Activated CD4-positive, alpha-beta T cell treated with anti-CD3 and anti-CD28 coated beads, Interleukin-2, amount 10 ng/mL, durations not matched to agents 24 days and 14 days (primary cell): ENCODE results near the gene PRELP. TPM values are rescaled to one million over a fixed set of nuclear protein-coding genes. Genes with fewer than 3 reads are reported as not detected.

Source experiments
- DNase-seq: peaks from one replicate; pipeline ENCODE4 v3.0.0; 2022
- H3K27ac Mint-ChIP-seq: one replicate; pipeline ENCODE4 v1.8.0; 2022; ENCODE audit warnings: mild to moderate bottlenecking, mixed read lengths
- H3K27me3 Mint-ChIP-seq: one replicate; pipeline ENCODE4 v1.8.0; 2022; ENCODE audit warnings: mixed read lengths
- H3K36me3 Mint-ChIP-seq: one replicate; pipeline ENCODE4 v1.8.0; 2022; ENCODE audit warnings: low read depth, mild to moderate bottlenecking, mixed read lengths
- H3K4me1 Mint-ChIP-seq: one replicate; pipeline ENCODE4 v1.8.0; 2021; ENCODE audit warnings: mixed read lengths
- H3K4me3 Mint-ChIP-seq: one replicate; pipeline ENCODE4 v1.8.0; 2022; ENCODE audit warnings: mild to moderate bottlenecking, moderate library complexity, mixed read lengths
- H3K9me3 Mint-ChIP-seq: one replicate; pipeline ENCODE4 v1.8.0; 2021; ENCODE audit warnings: mixed read lengths
- intact Hi-C: fragments of 100-400 bp; cut with micrococcal nuclease; formaldehyde crosslinking; loops from one replicate; pipeline ENCODE4 v1.15.1; 2023
- total RNA-seq: library from RNA; stranded (reverse); gene quantifications from 2 replicates; pipeline ENCODE4 v1.2.3, GENCODE V29; 2022

The PRELP gene
- total RNA-seq, 1 donor from 2014 or later: not detected

- no peaks in the 10 kb centered on the region for H3K36me3 Mint-ChIP-seq
- intact Hi-C loops: no loop called here
- H3K4me3 Mint-ChIP-seq: no peak within 1 kb of the TSS
- H3K27ac Mint-ChIP-seq: no peak within 1 kb of the TSS
- no peaks in the 10 kb centered on the region for H3K9me3 Mint-ChIP-seq
- DNase-seq: no peak
- H3K4me1 Mint-ChIP-seq: no peaks in the 10 kb centered on the region
- peaks cover 12% of the 10 kb centered on the region for H3K27me3 Mint-ChIP-seq
Observed at GRCh38 chr1:203493901-203494300, 18.3 kb downstream of the PRELP start, which contains the start of gene OPTC. TSS of gene OPTC (plus strand) at chr1:203494153. CDS start at chr1:203496006, 1,853 bp downstream.

DNA sequence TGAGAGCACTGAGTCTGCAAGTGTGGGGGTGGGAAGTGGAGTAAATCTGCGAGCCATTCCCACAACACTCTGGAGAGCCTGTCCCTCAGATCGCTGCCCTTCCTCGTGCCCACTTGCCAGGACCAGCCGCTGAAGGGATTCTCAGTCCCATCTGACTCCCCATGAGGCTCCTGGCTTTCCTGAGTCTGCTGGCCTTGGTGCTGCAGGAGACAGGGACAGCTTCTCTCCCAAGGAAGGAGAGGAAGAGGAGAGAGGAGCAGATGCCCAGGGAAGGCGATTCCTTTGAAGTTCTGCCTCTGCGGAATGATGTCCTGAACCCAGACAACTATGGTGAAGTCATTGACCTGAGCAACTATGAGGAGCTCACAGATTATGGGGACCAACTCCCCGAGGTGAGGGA is 20.2 kb downstream of the PRELP start:
- H3K9me3 Mint-ChIP-seq: no peaks in the 10 kb centered on the region
- no peaks in the 10 kb centered on the region for H3K4me1 Mint-ChIP-seq
- H3K36me3 Mint-ChIP-seq: no peaks in the 10 kb centered on the region
- no peak overlapping the region for H3K27ac Mint-ChIP-seq
- DNase-seq: no peak
- H3K27me3 Mint-ChIP-seq: peaks cover 12% of the 10 kb centered on the region
- intact Hi-C loops: no loop called here
- no peak overlapping the region for H3K4me3 Mint-ChIP-seq

GRCh38 chr1:203497269-203497777 is 21.7 kb downstream of the PRELP start:
- Mint-ChIP-seq H3K4me1 (no peaks in the 10 kb centered on the region), H3K36me3 (no peaks in the 10 kb centered on the region), H3K27ac (no peak overlapping the region), H3K27me3 (peaks cover 12% of the 10 kb centered on the region), H3K4me3 (no peak overlapping the region), H3K9me3 (no peaks in the 10 kb centered on the region)
- intact Hi-C loops: no loop called here
- DNase-seq: no peak

GRCh38 chr1:203499643-203500278 is 24.2 kb downstream of the PRELP start:
- H3K4me1 Mint-ChIP-seq: peaks cover 3% of the 10 kb centered on the region
- intact Hi-C loops: no loop called here
- no peaks in the 10 kb centered on the region for H3K36me3 Mint-ChIP-seq
- peak overlapping the region; percentile 10 for H3K27ac Mint-ChIP-seq
- DNase-seq: no peak
- H3K9me3 Mint-ChIP-seq: no peaks in the 10 kb centered on the region
- H3K27me3 Mint-ChIP-seq: peaks cover 22% of the 10 kb centered on the region
- no peak overlapping the region for H3K4me3 Mint-ChIP-seq

DNA sequence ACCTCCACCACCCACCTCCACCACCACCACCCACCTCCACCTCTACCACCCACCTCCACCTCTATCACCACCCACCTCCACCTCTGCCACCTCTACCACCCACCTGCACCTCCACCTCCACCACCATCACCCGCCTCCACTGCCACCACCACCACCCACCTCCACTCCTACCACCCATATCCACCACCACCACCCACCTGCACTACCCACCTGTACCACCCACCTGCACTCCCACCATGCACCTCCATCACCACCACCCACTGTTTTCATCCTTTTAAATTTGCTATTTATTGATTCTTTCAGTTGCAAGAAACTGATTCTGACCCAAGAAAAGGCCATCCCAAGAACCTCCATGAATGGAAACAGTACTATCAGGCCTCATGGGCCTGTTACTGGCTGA is 24.7 kb downstream of the PRELP start:
- intact Hi-C loops: no loop called here
- peaks cover 4% of the 10 kb centered on the region for H3K4me1 Mint-ChIP-seq

DNA sequence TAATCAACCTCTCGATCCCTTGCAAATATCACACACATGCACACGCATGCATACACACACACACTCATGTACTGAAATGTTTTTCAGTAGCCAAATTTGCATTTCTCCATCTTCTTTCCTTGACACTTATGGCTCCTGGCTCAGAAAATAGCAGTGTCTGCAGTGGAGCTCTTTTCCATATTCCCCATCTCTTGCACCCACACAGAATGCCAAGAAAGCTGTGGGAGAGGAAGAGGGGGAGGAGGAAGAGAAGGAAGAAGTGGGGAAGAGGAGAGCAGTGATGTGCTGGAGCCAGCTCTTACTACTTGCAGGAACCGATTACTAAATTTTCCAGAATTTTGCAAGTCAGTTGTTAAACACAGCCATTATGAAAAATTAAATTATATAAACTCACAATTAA is 28.2 kb downstream of the PRELP start:
- H3K27me3 Mint-ChIP-seq: peaks cover 19% of the 10 kb centered on the region
- no peak overlapping the region for H3K27ac Mint-ChIP-seq

More for the DNA sequence above, 24.7 kb downstream of the PRELP start:
- Mint-ChIP-seq H3K9me3 (no peaks in the 10 kb centered on the region), H3K4me3 (no peak overlapping the region), H3K27me3 (peaks cover 22% of the 10 kb centered on the region), H3K36me3 (no peaks in the 10 kb centered on the region), H3K27ac (peak overlapping the region; percentile 65)
- DNase-seq: no peak

GRCh38 chr1:203504400-203505250 is 29.0 kb downstream of the PRELP start:
- peak; percentile 93 for DNase-seq
- intact Hi-C loops: loop anchor here (1.0 kb wide), 1 partner anchor 198 kb away; no protein-coding TSS in a partner anchor
- H3K36me3 Mint-ChIP-seq: no peaks in the 10 kb centered on the region
- no peak overlapping the region for H3K4me3 Mint-ChIP-seq
- H3K9me3 Mint-ChIP-seq: no peaks in the 10 kb centered on the region
- H3K27ac Mint-ChIP-seq: no peak overlapping the region
- peaks cover 19% of the 10 kb centered on the region for H3K27me3 Mint-ChIP-seq
- peaks cover 5% of the 10 kb centered on the region for H3K4me1 Mint-ChIP-seq

More for the DNA sequence above, 28.2 kb downstream of the PRELP start:
- Mint-ChIP-seq H3K4me1 (peaks cover 5% of the 10 kb centered on the region), H3K9me3 (no peaks in the 10 kb centered on the region), H3K36me3 (no peaks in the 10 kb centered on the region), H3K4me3 (no peak overlapping the region)
- intact Hi-C loops: loop anchor here (1.0 kb wide), 1 partner anchor 198 kb away; no protein-coding TSS in a partner anchor
- no peak for DNase-seq

DNA sequence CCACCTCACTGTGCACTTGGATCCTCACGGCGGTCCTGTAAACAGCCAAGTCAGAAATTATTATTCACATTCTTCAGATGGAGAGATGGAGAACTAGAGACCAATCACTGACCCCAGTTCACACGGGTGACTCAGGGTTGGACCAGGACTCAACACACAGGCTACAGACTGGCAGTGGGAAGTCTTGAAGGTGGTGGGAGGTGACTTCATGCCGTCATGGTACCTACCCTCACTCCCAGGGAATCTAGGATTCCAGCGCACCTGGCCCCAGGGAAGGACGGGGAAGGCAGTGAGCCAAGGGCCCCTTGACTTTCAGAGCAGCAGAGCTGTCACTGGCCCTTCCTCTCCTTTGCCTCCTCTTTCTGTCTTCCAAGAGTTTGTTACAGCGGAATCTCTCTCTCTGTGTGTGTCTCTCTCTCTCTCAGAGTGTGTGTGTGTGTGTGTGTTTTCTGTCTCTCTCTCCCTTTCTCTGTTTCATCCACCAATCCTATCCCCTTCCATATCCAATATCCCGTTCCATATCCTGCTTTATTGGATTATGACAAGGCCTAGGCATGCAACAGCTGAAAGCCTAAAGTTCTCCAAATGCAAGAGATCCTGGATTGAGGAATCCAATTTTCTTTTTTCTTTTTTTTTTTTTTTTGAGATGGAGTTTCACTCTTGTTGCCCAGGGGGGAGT is 30.1 kb downstream of the PRELP start:
- intact Hi-C loops: no loop called here
- Mint-ChIP-seq H3K27me3 (peaks cover 19% of the 10 kb centered on the region), H3K4me1 (peaks cover 5% of the 10 kb centered on the region), H3K9me3 (no peaks in the 10 kb centered on the region), H3K27ac (no peak overlapping the region), H3K36me3 (no peaks in the 10 kb centered on the region), H3K4me3 (no peak overlapping the region)
- DNase-seq: no peak

DNA sequence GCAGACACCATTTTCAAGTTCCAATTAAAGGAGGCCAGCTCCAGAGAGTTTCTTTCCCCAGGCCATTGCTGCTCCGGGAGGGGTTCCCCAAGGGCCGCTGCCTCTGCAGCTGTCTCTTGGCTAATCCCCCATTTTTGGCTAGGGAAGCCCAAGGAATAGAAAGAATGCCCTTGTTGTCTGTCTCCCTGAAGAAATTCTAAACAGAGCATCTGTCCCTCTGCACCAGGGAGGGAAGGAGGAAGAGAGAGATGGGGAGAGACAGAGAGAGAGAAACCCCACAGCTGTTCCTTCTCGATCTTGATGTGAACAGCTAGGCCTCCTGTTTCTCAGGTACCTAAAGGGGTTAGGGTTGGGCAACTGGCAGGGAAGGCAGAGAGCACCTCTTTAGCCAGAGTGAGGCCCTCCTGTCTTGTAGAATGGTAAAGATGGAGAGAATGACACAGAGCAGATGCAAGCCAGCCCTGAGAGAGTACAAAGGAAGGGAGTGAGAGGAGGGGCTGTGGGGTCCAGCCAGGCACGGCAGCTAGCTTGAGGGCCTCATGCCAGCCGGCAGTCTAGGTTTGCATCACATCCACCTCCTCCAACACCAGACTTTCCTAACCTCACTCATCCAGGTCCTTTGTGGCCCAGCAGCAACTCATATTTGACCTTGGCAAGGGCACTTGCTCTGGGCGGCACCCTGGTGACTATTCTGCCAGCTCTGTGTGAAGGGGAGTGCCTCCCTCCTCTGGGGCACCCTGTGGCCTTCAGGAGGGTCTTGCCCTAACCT is 31.4 kb downstream of the PRELP start:
- intact Hi-C loops: no loop called here
- H3K36me3 Mint-ChIP-seq: no peaks in the 10 kb centered on the region
- no peaks in the 10 kb centered on the region for H3K9me3 Mint-ChIP-seq
- no peak for DNase-seq
- H3K4me1 Mint-ChIP-seq: peaks cover 5% of the 10 kb centered on the region
- H3K27ac Mint-ChIP-seq: peak overlapping the region; percentile 52
- H3K27me3 Mint-ChIP-seq: peaks cover 18% of the 10 kb centered on the region
- H3K4me3 Mint-ChIP-seq: no peak overlapping the region

- intact Hi-C loops: no loop called here
- no peaks in the 10 kb centered on the region for H3K36me3 Mint-ChIP-seq
- H3K9me3 Mint-ChIP-seq: no peaks in the 10 kb centered on the region
- no peak overlapping the region for H3K4me3 Mint-ChIP-seq
- peaks cover 13% of the 10 kb centered on the region for H3K27me3 Mint-ChIP-seq
- DNase-seq: no peak
- H3K4me1 Mint-ChIP-seq: peaks cover 11% of the 10 kb centered on the region
- no peak overlapping the region for H3K27ac Mint-ChIP-seq
Observed at GRCh38 chr1:203507759-203508158, 32.2 kb downstream of the PRELP start.

DNA sequence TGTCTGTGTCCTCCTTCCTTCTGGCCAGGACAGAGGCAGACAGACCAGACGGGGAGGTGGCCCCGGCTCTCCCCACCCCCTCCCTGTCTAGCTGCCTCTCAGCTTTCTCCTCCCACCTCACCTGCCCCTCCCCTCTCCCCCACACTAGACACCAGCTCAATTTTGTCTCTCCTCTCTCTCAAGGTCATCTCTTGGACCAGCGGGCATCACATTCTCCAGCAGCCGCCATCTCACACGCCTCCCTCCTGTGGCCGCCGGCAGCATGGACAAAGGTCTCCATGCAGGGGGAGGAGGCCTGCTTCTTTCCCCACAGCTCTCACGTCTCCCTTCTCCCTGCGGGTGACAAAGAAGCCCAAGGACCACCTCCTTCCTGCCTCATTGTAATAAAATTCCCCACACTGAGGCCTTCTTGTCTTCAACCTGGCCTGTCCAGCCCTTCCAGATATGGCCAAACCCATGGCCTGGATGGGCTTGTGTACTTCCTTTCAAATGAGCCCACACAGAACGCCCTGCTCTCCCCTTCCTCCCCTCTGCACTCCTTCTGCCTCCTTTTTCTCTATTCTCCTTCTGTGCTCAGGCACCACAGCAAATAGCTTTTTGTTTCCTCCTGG is 33.0 kb downstream of the PRELP start:
- H3K9me3 Mint-ChIP-seq: no peaks in the 10 kb centered on the region
- intact Hi-C loops: no loop called here

DNA sequence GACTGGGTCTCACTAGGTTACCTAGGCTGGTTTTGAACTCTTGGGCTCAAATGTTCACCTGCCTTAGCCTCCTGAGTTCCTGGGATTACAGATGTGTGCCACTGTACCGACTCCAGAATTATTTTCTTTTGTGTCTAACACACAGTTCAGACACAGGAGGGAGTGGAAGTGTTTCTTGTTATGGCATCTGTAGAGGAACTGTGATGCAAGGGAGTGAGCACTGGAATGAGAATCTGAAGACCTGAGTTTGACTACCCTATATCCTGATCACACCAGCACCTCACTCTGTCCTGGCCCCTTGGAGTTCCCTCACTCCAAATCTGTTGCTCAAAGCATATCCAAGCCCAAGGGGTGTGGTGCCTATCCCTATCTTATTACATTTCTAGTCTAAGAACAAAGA is 33.5 kb downstream of the PRELP start:
- Mint-ChIP-seq H3K36me3 (no peaks in the 10 kb centered on the region), H3K9me3 (no peaks in the 10 kb centered on the region), H3K27me3 (peaks cover 2% of the 10 kb centered on the region), H3K27ac (no peak overlapping the region), H3K4me1 (peaks cover 24% of the 10 kb centered on the region), H3K4me3 (no peak overlapping the region)
- intact Hi-C loops: no loop called here
- DNase-seq: no peak

More for the DNA sequence above, 33.0 kb downstream of the PRELP start:
- Mint-ChIP-seq H3K4me3 (no peak overlapping the region), H3K4me1 (peaks cover 19% of the 10 kb centered on the region), H3K27me3 (peaks cover 5% of the 10 kb centered on the region), H3K27ac (no peak overlapping the region), H3K36me3 (no peaks in the 10 kb centered on the region)
- no peak for DNase-seq

GRCh38 chr1:203511513-203511912 is 35.9 kb downstream of the PRELP start:
- Mint-ChIP-seq H3K36me3 (no peaks in the 10 kb centered on the region), H3K4me3 (no peak overlapping the region), H3K27me3 (peaks cover 2% of the 10 kb centered on the region), H3K9me3 (no peaks in the 10 kb centered on the region), H3K27ac (no peak overlapping the region), H3K4me1 (peaks cover 31% of the 10 kb centered on the region)
- intact Hi-C loops: loop anchor here (5.0 kb wide), 1 partner anchor 286 kb away; the partner anchor contains the start of genes ZBED6 and ZC3H11A
- DNase-seq: no peak
